ENCODE data around the gene MAPK14.

GRCh38 chr6:36113703-36114102, 86.1 kb downstream of the MAPK14 start:
- no peak for TF ChIP-seq EZH2 (IDR thresholded peaks at IDR 0.05)
- TF ChIP-seq POLR2AphosphoS5 (IDR thresholded peaks at IDR 0.05; ENCODE audit: borderline replicate concordance, low read depth, low read length) = no peak

Data from SK-N-MC (cell line).